GM19351 (cell line): ENCODE results near the gene ANKUB1.
"Not testable (repeated sequence)": the region's sequence is repeated elsewhere in the genome, so short reads cannot be mapped to it uniquely, and the experiment has no call there.

Source experiments
- ATAC-seq: cut with Tn5 transposase; IDR thresholded peaks from one replicate; pipeline ENCODE4 v1.9.1; 2021; ENCODE audit warnings: mild to moderate bottlenecking, moderate library complexity; ENCODE audit not compliant: unreplicated experiment

ANKUB1 gene

DNA sequence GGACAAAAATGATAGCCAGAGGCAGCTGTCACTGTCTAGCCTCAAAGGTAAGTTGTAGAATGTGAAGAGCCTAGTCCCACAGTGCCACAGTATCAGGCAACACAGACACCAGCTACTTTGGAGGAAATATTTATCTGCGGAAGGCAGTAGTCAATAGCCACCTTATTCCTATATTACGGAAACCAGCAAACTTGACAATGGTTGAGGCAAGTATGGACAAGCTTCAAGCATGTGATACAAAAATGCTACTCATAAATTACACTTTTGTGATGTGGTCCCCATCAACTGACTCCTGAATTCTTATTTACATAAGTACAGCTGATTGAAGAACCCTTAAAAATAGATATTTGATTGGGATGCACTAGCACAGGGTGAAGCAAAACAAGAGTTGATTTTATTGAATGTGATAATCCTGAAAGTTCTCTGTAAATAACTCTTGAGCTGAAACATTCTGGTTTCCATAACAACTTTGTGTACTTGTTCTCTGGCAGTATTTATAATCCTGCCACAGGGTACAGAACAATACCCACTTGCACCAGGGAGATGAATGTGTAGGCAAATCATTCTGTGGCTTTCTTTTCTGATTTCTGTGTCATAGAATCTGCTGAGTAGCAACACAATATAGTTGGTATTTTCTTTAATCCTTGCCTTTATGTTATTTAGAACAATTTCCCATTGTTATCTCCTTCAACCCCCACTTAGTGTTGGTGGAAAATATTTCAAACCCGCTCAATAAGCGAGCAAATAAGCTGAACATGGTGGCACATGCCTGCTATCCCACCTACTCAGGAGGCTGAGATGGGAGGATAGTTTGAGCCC is at the start of gene ANKUB1:
Gene ANKUB1, minus strand, starts transcription at position 103 of the 819 bp plus-strand sequence. CDS start 188 bp downstream, outside the sequence.
- ATAC-seq, result no peak

GRCh38 chr3:149839896-149840295 is 47.5 kb upstream of the ANKUB1 start:
- no peak for ATAC-seq

- not testable (repeated sequence) for ATAC-seq
Observed at GRCh38 chr3:149839469-149839868, 47.1 kb upstream of the ANKUB1 start.

GRCh38 chr3:149838491-149838890 is 46.1 kb upstream of the ANKUB1 start:
- ATAC-seq, result not testable (repeated sequence)

GRCh38 chr3:149833241-149833640 is 40.9 kb upstream of the ANKUB1 start:
- no peak for ATAC-seq

- ATAC-seq, result no peak
Observed at GRCh38 chr3:149832086-149832485, 39.7 kb upstream of the ANKUB1 start.

DNA sequence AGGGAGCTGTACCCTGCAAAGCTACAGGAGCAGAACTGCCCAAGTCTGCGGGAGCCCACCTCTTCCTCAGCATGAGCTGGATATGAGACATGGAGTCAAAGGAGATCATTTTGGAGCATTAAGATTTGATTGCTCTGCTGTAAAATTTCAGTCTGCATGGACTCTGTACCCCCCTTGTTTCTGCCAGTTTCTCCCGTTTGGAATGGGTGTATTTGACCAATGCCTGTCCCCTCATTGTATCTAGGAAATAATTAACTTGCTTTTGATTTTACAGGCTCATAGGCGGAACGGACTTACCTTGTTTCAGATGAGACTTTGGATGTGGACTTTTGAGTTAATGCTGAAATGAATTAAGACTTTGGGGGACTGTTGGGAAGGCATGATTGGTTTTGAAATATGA is 39.0 kb upstream of the ANKUB1 start:
- ATAC-seq, result no peak

- ATAC-seq, result no peak
Observed at GRCh38 chr3:149830902-149831301, 38.5 kb upstream of the ANKUB1 start.

DNA sequence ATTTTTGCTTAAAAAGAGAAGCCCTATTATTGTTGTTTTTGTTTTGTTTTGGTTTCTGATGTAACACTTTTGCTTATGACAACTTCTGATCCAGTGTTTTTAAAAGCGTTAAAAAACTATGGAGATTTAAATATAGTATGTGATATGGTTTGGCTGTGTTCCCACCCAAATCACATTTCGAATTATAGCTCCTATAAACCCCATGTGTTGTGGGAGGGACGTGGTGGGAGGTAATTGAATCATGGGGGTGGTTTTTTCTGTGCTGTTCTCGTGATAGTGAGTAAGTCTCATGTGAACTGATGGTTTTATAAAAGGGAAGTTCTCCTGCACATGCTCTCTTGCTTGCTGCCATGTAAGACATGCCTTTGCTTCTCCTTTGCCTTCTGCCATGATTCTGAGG is 37.3 kb upstream of the ANKUB1 start:
- not testable (repeated sequence) for ATAC-seq

DNA sequence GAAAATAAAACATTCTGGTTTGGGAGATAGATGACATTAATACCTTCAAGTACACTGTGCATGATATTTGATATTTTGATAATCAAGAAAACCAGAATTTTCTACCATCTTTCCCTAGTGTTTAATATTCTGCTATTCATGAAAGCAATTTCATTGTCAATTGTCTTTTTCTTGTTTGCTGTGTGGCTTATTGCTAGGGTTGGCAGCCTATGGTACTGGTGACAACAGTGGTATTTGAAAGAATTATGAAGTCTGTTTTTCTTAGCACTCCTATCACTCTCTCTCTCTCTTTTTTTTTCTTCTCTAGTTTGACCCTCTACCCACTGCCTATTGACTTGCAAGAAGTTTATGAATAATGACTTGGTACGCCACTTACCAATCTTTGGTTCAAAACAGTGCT is 36.0 kb upstream of the ANKUB1 start:
- no peak for ATAC-seq

DNA sequence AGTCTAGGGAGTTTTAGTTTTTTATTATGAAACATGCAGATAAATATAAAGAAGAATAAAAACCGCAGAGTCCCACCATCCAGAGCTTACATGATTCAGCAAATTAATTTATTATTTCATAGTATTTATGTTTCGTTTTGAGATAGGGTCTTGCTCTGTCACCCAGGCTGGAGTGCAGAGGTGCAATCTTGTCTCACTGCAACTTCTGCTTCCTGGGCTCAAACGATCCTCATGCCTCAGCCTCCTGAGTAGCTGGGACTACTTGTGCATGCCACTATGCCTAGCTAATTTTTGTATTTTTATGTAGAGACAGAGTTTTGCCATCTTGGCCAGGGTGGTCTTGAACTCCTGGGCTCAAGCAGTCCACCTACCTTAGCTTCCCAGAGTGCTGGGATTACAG is 34.3 kb upstream of the ANKUB1 start:
- ATAC-seq, result no peak

DNA sequence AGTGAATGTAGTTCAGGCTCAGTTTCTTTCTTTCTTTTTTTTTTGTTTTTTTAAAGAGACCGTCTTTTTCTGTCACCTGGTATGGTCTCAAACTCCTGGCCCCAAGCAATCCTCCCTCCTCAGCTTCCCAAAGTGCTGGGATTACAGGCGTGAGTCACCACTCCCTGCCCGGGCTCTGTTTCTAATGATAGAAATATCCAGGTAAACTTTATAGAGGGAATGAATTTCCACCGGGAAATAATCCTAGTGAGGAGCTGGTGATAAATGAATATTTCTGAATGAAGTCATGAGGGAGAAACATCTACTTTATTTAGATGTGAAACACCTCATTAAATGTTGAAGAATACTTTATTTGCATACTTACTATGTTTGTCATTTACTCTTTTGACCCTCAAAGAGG is 27.8 kb upstream of the ANKUB1 start:
- ATAC-seq, result no peak

- no peak for ATAC-seq
Observed at GRCh38 chr3:149819432-149819831, 27.1 kb upstream of the ANKUB1 start.

- ATAC-seq, result no peak
Observed at GRCh38 chr3:149816986-149817385, 24.6 kb upstream of the ANKUB1 start.

- no peak for ATAC-seq
Observed at GRCh38 chr3:149816311-149816710, 24.0 kb upstream of the ANKUB1 start.

DNA sequence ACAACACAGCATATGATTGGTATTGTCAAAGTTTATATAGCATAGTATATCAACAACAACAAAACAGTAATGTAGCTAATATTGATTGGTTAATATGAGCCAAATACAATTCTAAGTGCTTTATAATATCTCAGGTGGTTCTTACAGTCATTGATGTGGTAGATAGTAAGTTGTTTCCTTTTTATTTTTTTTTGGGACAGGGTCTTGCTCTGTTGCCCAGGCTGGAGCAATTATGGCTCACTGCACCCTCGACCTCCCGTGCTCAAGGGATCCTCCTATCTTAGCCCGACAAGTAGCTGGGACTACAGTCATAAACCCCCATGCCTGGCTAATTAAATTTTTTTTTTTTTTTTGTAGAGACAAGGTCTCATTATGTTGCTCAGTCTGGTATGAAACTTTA is 23.4 kb upstream of the ANKUB1 start:
- ATAC-seq, result no peak

GRCh38 chr3:149815321-149815720 is 23.0 kb upstream of the ANKUB1 start:
- ATAC-seq, result no peak

- ATAC-seq, result peak; percentile 23
Observed at GRCh38 chr3:149813367-149814281, 21.3 kb upstream of the ANKUB1 start.

DNA sequence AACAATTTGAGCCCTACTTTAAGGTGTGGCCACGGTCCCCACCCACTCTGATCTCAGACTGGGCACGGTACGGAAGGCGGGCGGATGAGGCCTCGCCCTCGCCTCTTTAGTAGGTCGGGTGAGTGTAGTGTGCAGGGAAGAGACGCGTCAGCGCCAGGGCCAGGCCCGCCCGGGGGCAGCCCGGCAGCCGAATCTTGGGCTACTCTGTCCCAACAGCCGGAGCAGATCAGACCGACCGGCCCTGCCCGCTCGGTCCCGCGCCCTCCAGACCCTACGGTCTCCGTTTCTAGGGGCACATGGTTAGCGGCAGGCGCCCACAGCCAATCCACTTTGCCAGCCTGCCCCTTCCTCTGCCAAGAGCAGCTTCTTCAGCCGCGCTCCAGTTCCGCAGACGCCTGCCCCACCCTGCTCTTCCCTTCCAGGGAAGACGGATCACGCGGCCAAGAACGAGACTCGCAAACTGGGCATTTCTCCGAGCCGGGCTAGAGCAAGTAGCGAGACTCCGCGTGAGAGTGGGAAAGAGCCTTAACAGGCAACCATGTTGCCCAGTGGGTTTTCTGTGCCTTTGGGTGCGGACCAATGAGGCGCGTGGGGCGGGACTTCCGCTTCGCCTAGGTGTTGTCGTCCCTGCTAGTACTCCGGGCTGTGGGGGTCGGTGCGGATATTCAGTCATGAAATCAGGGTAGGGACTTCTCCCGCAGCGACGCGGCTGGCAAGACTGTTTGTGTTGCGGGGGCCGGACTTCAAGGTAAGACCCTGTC is 20.4 kb upstream of the ANKUB1 start, which contains the start of gene RNF13:
Gene RNF13, plus strand, starts transcription at position 610 of the 761 bp plus-strand sequence. CDS start 32,812 bp downstream, outside the sequence.
- peak; percentile 87 for ATAC-seq

DNA sequence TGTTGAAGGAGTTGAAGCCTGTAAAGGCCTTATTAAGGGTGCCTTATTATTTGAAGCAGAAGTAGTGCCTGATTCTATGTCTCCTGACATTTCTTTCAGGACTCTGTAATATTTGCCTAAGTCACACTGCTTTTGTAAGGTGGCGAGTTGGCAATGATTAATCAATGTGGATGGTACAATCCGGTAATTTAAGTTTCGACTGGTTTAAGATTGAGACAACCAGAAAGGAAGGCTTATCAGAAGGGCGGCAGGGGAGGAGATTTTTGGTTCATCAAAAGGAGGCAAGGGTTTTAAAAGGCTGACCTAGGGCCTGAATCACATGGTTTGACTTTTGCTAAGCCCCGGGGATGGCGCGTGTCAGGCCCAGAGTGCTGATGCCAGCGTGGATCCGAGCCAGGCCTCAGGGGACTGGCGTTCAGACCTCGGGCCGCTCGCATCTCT is 19.8 kb upstream of the ANKUB1 start:
- ATAC-seq, result no peak

DNA sequence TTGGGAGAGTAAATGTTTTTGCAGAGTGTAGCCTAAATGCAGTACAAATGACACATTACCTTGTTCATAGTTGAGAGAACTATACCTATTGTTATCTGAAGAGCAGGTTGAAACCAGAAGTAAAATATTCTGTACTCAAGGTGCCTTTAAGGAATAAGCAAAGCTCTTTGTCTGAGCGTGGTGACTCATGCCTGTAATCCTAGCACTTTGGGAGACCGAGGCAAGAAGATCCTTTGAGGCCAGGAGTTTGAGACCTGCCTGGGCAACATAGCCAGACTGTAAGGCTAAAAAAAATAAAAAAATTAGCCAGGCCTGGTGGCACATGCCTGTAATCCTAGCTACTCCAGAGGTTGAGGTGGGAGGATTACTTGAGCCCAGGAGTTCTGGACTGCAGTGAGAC is 18.5 kb upstream of the ANKUB1 start:
- ATAC-seq, result no peak
